Body of pancreas (tissue), 4 donors: ENCODE data around the gene F2RL2.

Experiments used
- POLR2A ChIP-seq, 3 donors: fragments of 450-650 bp; IDR thresholded peaks; one replicate each; pipeline ENCODE4 v1.6.1; 2016; ENCODE audit warnings: antibody characterized with exemption in 3 of 3, mild to moderate bottlenecking in 2 of 3
- TF ChIP-seq, protein P1 (sequence below), 7 experiments: fragments of 450-650 bp in 4 of 7; fragments of 200-600 bp in 3 of 7; sonication (generic) in 3 of 7; IDR thresholded peaks; one replicate each; pipeline ENCODE4 v1.5.1; 2016 to 2019; ENCODE audit warnings: antibody characterized with exemption in 7 of 7

DNA sequence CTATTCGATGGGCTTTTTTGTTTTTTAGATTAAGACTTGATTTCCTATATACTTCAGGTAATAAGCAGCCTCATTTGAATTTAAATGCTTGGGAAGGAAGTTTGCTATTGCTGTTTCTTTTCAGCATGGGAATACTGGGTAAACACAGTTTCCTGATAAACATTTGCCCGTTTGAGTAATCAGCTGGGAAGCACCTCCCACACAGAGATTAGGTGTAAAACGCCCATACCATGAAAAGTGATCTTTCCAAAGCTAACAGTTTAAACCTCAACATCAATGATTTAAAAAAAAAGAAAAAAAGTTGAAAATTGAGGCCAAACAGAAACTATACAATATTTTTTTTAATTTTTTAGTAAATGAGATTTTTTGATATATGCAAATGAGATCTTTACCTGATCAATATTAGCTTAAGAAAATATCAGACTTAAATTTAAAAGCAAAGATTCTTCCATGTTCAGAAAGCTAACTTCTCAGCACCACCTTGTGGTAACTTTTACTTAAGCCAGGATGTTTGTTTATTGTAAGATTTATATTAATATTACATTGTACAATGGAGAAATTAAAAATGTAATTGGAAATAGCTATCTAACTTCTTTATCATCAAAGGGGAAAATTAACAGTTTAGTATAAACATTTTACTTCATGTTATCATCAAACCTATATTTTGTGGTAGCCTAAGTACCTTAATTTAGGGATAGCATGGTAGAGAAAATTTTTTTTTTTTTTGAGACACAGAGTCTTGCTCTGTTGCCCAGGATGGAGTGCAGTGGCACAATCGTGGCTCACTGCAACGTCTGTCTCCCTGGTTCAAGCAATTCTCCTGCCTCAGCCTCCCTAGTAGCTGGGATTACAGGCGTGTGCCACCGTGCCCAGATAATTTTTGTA, 39.8 kb downstream of the F2RL2 start:
- TF ChIP-seq, protein P1, sequence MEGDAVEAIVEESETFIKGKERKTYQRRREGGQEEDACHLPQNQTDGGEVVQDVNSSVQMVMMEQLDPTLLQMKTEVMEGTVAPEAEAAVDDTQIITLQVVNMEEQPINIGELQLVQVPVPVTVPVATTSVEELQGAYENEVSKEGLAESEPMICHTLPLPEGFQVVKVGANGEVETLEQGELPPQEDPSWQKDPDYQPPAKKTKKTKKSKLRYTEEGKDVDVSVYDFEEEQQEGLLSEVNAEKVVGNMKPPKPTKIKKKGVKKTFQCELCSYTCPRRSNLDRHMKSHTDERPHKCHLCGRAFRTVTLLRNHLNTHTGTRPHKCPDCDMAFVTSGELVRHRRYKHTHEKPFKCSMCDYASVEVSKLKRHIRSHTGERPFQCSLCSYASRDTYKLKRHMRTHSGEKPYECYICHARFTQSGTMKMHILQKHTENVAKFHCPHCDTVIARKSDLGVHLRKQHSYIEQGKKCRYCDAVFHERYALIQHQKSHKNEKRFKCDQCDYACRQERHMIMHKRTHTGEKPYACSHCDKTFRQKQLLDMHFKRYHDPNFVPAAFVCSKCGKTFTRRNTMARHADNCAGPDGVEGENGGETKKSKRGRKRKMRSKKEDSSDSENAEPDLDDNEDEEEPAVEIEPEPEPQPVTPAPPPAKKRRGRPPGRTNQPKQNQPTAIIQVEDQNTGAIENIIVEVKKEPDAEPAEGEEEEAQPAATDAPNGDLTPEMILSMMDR (IDR thresholded peaks at IDR 0.05) = peak in 6 of 7 experiments; percentile 23 to 55 (median 45)
- no peak for TF ChIP-seq POLR2A (IDR thresholded peaks at IDR 0.05)
